ENCODE measurements around the gene GNAI3.
"Not testable (repeated sequence)": the region's sequence is repeated elsewhere in the genome, so short reads cannot be mapped to it uniquely, and the experiment has no call there.

GNAI3 gene

GRCh38 chr1:109639841-109640184 is 91.4 kb downstream of the GNAI3 start:
- DNase-seq, result no peak

- DNase-seq, result peak; percentile 53 to 81
These were observed 92.0 kb downstream of the GNAI3 start for GRCh38 chr1:109640285-109640865.

- no peak for DNase-seq
These were observed 92.8 kb downstream of the GNAI3 start for GRCh38 chr1:109641078-109641740.

- DNase-seq, result no peak
These were observed 93.4 kb downstream of the GNAI3 start for GRCh38 chr1:109641861-109642260.

- DNase-seq, result no peak
These were observed 94.2 kb downstream of the GNAI3 start for GRCh38 chr1:109642626-109643025.

GRCh38 chr1:109643385-109644230 is 95.2 kb downstream of the GNAI3 start:
- peak in 1 of 2 experiments; percentile 74 for DNase-seq

- no peak for DNase-seq
These were observed 96.3 kb downstream of the GNAI3 start for GRCh38 chr1:109644670-109645069.

GRCh38 chr1:109649491-109649914 is 101.1 kb downstream of the GNAI3 start:
- peak in 1 of 2 experiments; percentile 15 for DNase-seq

- no peak for DNase-seq
These were observed 102.2 kb downstream of the GNAI3 start for GRCh38 chr1:109650609-109651008.

GRCh38 chr1:109652402-109652801 is 104.0 kb downstream of the GNAI3 start:
- no peak for DNase-seq

- DNase-seq, result no peak
These were observed 104.9 kb downstream of the GNAI3 start for GRCh38 chr1:109653306-109653705.

- no peak for DNase-seq
These were observed 106.1 kb downstream of the GNAI3 start for GRCh38 chr1:109654519-109654918.

- peak in 1 of 2 experiments; percentile 64 for DNase-seq
These were observed 107.5 kb downstream of the GNAI3 start, which contains the start of gene GSTM4 for GRCh38 chr1:109655615-109656519. TSS of gene GSTM4 (plus strand) at chr1:109656099. CDS start at chr1:109656390, 291 bp downstream.

GRCh38 chr1:109657395-109657794 is 109.0 kb downstream of the GNAI3 start:
- DNase-seq, result no peak

GRCh38 chr1:109657970-109658369 is 109.6 kb downstream of the GNAI3 start:
- DNase-seq, result no peak

- no peak for DNase-seq
These were observed 110.2 kb downstream of the GNAI3 start for GRCh38 chr1:109658533-109659042.

- DNase-seq, result no peak
These were observed 110.7 kb downstream of the GNAI3 start for GRCh38 chr1:109659145-109659544.

GRCh38 chr1:109659997-109660690 is 111.7 kb downstream of the GNAI3 start:
- no peak for DNase-seq

GRCh38 chr1:109660691-109661026 is 112.2 kb downstream of the GNAI3 start:
- DNase-seq, result not testable (repeated sequence)

- DNase-seq, result no peak
These were observed 113.0 kb downstream of the GNAI3 start for GRCh38 chr1:109661391-109661790.

- DNase-seq, result no peak
These were observed 116.3 kb downstream of the GNAI3 start for GRCh38 chr1:109664671-109665070.
